BLaER1 treated with 17β-estradiol and CSF1 and Interleukin-3, amounts not matched to agents 10 nM and 100 nM (cell line): Measurements from ENCODE around the gene MEAK7.
A peak's percentile ranks its signal among the peaks of the same experiment; 100 is the strongest.

ENCODE experiments used
- H3K27ac ChIP-seq, 11 experiments: shearing (Covaris generic); formaldehyde crosslinking; 2 replicates each; pipeline ENCODE4 v1.8.1; 2022
- H3K27me3 ChIP-seq, 11 experiments: shearing (Covaris generic); formaldehyde crosslinking; 2 replicates each; pipeline ENCODE4 v1.8.1; 2022
- H3K36me3 ChIP-seq, 11 experiments: shearing (Covaris generic); formaldehyde crosslinking; 2 replicates each; pipeline ENCODE4 v1.8.1; 2022
- H3K4me1 ChIP-seq, 10 experiments: shearing (Covaris generic); formaldehyde crosslinking; 2 replicates each; pipeline ENCODE4 v1.8.1; 2022
- H3K4me2 ChIP-seq, 11 experiments: shearing (Covaris generic); formaldehyde crosslinking; 2 replicates each; pipeline ENCODE4 v1.8.1; 2022
- H3K4me3 ChIP-seq, 10 experiments: shearing (Covaris generic); formaldehyde crosslinking; 2 replicates each; pipeline ENCODE4 v1.8.1; 2022
- H3K9ac ChIP-seq, 11 experiments: shearing (Covaris generic); formaldehyde crosslinking; 2 replicates each; pipeline ENCODE4 v1.8.1; 2022
- H3K9me3 ChIP-seq, 11 experiments: shearing (Covaris generic); formaldehyde crosslinking; replicated peaks in 1 of 11; 2 replicates each; pipeline ENCODE4 v1.8.1; 2022
- H4K20me1 ChIP-seq, 11 experiments: shearing (Covaris generic); formaldehyde crosslinking; 2 replicates each; pipeline ENCODE4 v1.8.1; 2022
- Cebpa-rat ChIP-seq, 11 experiments: shearing (Covaris generic); IDR thresholded peaks; 2 replicates each; pipeline ENCODE4 v1.8.1; 2022

Gene MEAK7

DNA sequence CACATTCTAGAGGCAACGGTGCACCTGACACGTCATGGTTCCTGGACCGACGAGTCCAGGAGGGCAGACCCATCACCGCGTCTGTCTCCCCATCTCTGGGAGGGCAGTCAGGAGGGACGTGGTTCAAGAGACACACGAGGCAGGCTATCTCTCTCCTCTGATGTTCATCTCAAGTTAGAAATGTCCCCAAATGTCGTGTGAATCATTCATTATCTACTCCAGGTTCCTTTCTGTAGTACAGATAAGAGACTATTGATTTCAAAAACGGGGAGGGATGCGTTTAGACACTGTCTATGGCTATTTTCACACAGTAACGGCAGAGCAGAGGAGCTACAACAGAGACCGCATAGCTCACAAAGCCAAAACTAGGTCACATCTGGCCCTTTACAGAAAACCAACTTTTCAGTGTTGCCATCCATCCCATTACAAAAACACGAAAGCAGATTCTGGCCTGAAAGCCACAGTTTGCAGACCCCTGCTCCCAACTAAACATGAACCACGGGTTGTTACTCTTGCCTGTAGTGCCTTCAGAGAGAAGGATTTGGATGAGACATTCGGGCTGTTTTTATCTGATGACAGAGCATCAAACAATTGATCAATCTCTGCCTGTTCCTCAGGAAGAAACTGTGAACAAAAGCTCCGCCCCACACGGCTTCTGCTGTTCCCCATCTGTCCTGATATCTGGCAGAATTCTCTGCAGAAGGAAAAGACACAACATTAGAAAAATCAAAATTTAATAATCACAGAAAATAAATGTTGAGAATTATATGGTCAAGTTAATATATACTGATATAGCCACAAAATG is 6.8 kb downstream of the MEAK7 start:
- Histone ChIP-seq H3K4me1 (peaks cover 0 to 17% (median 7%) of the 10 kb centered on the region in 10 experiments; a peak in 16 of 20 replicates), H3K36me3 (peaks cover 53 to 89% (median 59%) of the 10 kb centered on the region in 11 experiments), H3K27ac (no peak overlapping the region), H3K4me2 (no peak overlapping the region), H4K20me1 (peaks cover 0 to 4% (median 0%) of the 10 kb centered on the region in 11 experiments; a peak in 1 of 22 replicates), H3K9ac (no peak overlapping the region), H3K27me3 (no peaks in the 10 kb centered on the region), H3K4me3 (no peak overlapping the region), H3K9me3 (peaks cover 24 to 33% (median 29%) of the 10 kb centered on the region in 11 experiments)
- no peak for TF ChIP-seq Cebpa-rat (IDR thresholded peaks at IDR 0.05)

DNA sequence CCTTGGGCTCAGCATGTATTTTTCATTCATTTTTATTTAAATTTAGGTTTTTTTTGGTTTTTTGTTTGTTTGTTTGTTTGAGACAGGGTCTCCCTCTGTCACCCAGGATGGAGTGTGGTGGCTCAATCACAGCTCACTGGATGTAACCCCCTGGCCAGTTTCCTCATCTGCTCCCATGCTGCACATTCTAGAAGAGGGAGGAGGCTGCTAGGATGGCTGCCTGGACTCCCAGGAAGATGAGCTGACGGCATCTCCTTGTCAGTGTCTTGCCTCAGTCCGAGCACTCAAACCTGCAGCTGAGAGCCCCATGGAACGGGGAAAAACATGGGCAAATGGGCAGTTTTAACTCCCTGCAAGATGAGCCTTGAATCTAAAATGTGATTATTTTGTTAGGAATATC is 7.5 kb downstream of the MEAK7 start:
- peaks cover 0 to 4% (median 0%) of the 10 kb centered on the region in 11 experiments; a peak in 1 of 22 replicates for H4K20me1 ChIP-seq
- no peak overlapping the region for H3K9ac ChIP-seq
- no peak for TF ChIP-seq Cebpa-rat (IDR thresholded peaks at IDR 0.05)
- H3K36me3 ChIP-seq: peaks cover 59 to 89% (median 65%) of the 10 kb centered on the region in 11 experiments
- no peaks in the 10 kb centered on the region for H3K27me3 ChIP-seq
- peaks cover 28 to 36% (median 34%) of the 10 kb centered on the region in 11 experiments for H3K9me3 ChIP-seq
- no peak overlapping the region for H3K4me3 ChIP-seq
- peaks cover 0 to 11% (median 5%) of the 10 kb centered on the region in 10 experiments; a peak in 13 of 20 replicates for H3K4me1 ChIP-seq
- no peak overlapping the region for H3K4me2 ChIP-seq
- no peak overlapping the region for H3K27ac ChIP-seq

DNA sequence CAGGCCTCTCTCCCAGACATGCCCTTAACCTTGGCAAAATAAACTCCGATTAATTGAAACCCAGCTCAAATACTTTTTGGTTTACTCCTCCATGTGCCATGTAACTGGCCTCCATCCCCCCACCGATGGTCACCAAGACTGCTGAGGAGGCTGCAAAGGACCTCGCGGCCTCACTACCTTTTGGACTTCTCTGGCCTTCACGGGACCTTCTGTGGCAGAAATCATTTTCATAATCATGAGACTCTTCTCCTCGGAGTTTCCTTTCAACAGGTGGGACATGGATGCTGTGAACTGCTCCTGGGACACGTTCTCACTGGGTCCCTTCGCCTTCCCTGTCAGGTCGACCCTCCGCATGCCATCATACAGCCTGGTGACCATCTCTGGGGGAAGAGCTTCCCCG is 9.0 kb downstream of the MEAK7 start:
- Histone ChIP-seq H4K20me1 (no peaks in the 10 kb centered on the region), H3K9me3 (peaks cover 28 to 41% (median 35%) of the 10 kb centered on the region in 11 experiments), H3K27me3 (no peaks in the 10 kb centered on the region), H3K9ac (no peak overlapping the region), H3K4me2 (no peak overlapping the region), H3K4me1 (no peaks in the 10 kb centered on the region), H3K4me3 (no peak overlapping the region), H3K27ac (no peak overlapping the region), H3K36me3 (peaks cover 64 to 99% (median 75%) of the 10 kb centered on the region in 11 experiments)
- TF ChIP-seq Cebpa-rat (IDR thresholded peaks at IDR 0.05): no peak

DNA sequence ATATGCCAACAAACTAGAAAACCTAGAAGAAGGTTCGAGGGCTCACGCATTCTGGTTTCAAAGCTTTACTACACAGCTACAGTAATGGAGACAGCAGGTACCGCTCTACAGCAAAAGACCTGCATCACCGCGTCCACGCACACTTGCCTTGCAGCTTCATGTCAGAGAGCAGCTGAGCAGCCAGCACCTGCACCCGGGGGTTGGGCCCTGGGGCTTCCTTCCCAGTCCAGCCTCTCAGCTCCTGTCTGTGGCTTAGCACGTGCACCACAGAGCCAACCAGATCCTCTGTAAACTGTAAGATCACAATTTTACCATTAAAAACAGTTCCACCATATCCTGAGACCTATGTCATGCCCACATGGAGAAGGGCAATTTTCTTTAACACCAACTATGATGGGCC is 15.3 kb downstream of the MEAK7 start:
- H3K27ac ChIP-seq: no peak overlapping the region
- peaks cover 0 to 5% (median 0%) of the 10 kb centered on the region in 11 experiments; a peak in 1 of 22 replicates for H4K20me1 ChIP-seq
- peaks cover 17 to 27% (median 20%) of the 10 kb centered on the region in 11 experiments for H3K9me3 ChIP-seq
- no peak overlapping the region for H3K4me3 ChIP-seq
- H3K36me3 ChIP-seq: peaks cover 48 to 93% (median 65%) of the 10 kb centered on the region in 11 experiments
- no peak for TF ChIP-seq Cebpa-rat (IDR thresholded peaks at IDR 0.05)
- peak overlapping the region in 7 of 11 experiments; percentile 0 to 56 (median 22); a peak in 10 of 22 replicates for H3K4me2 ChIP-seq
- peaks cover 0 to 14% (median 10%) of the 10 kb centered on the region in 10 experiments; a peak in 13 of 20 replicates for H3K4me1 ChIP-seq
- no peaks in the 10 kb centered on the region for H3K27me3 ChIP-seq
- H3K9ac ChIP-seq: no peak overlapping the region

DNA sequence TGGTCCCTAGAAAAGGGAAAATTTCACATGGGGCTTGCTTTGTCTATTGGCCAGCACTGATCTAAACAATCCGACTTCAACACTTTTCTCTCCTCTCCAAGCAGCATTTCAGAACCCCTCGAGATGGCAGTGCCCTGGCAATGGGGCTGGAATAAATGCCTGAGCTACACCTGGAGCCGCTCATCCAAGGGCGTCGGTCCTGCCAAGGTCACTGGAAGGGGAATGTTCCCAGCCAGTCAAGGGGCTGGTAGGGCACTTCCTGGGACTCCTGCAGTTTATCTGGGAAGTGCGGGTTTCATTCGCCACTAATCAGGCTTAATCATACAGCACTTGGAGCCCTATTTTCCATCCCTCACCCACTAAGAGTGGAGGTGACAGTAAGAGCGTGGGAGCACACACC is 17.1 kb downstream of the MEAK7 start:
- Histone ChIP-seq H3K4me2 (no peak overlapping the region), H3K36me3 (peaks cover 31 to 93% (median 48%) of the 10 kb centered on the region in 11 experiments; a peak in 21 of 22 replicates), H4K20me1 (peaks cover 0 to 9% (median 0%) of the 10 kb centered on the region in 11 experiments; a peak in 1 of 22 replicates), H3K4me3 (no peak overlapping the region), H3K4me1 (peaks cover 0 to 30% (median 25%) of the 10 kb centered on the region in 10 experiments; a peak in 16 of 20 replicates), H3K9me3 (peaks cover 0 to 9% (median 2%) of the 10 kb centered on the region in 11 experiments; a peak in 15 of 22 replicates), H3K27me3 (no peaks in the 10 kb centered on the region), H3K9ac (no peak overlapping the region), H3K27ac (no peak overlapping the region)
- TF ChIP-seq Cebpa-rat (IDR thresholded peaks at IDR 0.05): no peak

DNA sequence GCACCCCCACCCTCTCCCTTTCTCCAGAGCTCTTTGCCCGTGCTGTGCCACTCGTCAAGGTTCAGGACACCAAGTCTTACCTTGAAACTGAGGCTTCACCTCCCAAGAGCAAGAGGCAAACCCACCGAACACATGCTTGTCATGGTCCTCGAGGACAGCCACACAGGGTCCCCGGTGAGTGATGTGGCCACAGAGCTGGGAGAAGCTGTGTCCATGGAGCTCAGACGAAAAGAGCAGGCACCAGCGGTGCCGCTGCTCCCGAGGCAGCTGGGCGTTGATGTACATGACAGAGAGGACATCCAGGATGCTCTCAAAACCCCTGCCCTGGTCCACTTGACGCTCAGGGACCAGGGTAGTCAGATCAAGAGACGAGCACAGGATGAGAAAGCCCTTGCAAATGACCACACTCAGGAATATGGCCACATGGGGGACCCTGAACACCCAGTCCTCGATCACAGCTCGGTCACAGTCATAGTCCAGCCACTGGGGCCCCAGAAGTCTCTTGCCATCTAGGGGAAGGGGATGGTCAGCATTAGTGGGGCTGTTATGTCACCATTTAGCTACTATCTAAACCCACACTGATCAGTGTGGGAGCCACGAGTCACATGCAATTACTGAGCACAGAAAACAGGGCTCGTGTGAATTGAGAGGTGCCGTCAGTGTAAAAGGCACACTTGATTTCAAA is 17.8 kb downstream of the MEAK7 start:
- no peak for TF ChIP-seq Cebpa-rat (IDR thresholded peaks at IDR 0.05)
- Histone ChIP-seq H3K36me3 (peaks cover 26 to 93% (median 42%) of the 10 kb centered on the region in 11 experiments; a peak in 21 of 22 replicates), H3K4me2 (no peak overlapping the region)

DNA sequence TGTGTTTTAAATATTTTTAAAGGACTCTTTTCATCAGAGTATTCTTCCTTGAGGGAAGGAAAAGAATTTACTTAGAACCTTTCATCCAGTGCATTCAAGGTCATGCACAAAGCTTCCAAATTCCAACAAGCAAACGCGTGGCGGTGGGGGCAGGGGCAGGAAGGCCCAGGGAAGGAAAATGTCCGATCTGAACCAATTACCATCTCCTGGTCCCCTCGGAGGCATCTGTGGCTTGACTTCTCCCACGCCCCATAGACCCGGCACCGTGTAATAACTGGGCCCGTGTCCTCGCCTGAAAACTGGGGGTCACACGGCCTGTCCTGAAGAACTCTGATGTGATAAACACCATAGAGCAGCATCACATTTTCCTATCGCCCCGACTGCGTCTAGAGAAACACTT is 18.3 kb downstream of the MEAK7 start:
- Histone ChIP-seq H3K9me3 (no peaks in the 10 kb centered on the region), H4K20me1 (peaks cover 0 to 9% (median 0%) of the 10 kb centered on the region in 11 experiments; a peak in 1 of 22 replicates), H3K4me2 (no peak overlapping the region), H3K4me3 (no peak overlapping the region), H3K9ac (no peak overlapping the region), H3K36me3 (peaks cover 26 to 93% (median 45%) of the 10 kb centered on the region in 11 experiments; a peak in 20 of 22 replicates), H3K27ac (no peak overlapping the region), H3K27me3 (no peaks in the 10 kb centered on the region), H3K4me1 (peaks cover 0 to 35% (median 30%) of the 10 kb centered on the region in 10 experiments; a peak in 16 of 20 replicates)
- no peak for TF ChIP-seq Cebpa-rat (IDR thresholded peaks at IDR 0.05)

More for the DNA sequence above, 17.8 kb downstream of the MEAK7 start:
- Histone ChIP-seq H3K9ac (no peak overlapping the region), H3K4me3 (no peak overlapping the region), H3K27me3 (no peaks in the 10 kb centered on the region), H3K27ac (no peak overlapping the region), H3K4me1 (peaks cover 0 to 35% (median 30%) of the 10 kb centered on the region in 10 experiments; a peak in 16 of 20 replicates), H3K9me3 (peaks cover 0 to 3% (median 0%) of the 10 kb centered on the region in 11 experiments; a peak in 4 of 22 replicates), H4K20me1 (peaks cover 0 to 9% (median 0%) of the 10 kb centered on the region in 11 experiments; a peak in 1 of 22 replicates)

DNA sequence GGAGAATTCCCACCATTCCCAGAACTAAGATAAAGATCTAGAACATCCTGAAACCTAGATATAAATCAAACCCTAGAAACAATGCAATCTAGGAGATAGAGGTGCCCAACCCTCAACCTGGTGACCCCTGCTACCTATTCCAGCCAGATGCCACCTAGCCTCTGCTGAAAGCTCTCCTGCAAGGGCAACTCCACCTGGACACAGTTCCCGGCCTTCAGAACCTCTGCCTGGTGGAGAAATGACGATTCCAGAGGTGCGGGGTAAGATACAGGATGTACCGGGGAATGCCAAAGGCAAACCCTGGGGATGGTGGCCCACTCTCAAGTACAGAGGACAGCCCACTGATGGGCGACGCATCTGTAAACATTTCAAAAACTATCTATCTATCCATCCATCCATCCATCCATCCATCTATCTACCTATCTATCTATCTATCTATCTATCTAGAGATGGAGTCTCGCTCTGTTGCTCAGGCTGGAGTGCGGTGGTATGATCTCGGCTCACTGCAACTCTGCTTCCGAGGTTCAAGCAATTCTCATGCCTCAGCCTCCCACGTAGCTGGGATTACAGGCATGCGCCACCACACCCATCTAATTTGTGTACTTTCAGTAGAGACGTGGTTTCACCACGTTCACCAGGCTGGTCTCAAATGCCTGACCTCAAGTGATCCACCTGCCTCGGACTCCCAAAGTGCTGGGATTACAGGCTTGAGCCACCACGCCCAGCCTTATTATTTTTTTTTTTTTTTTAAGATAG is 19.0 kb downstream of the MEAK7 start:
- no peak overlapping the region for H3K27ac ChIP-seq
- peaks cover 0 to 35% (median 30%) of the 10 kb centered on the region in 10 experiments; a peak in 16 of 20 replicates for H3K4me1 ChIP-seq
- peaks cover 0 to 9% (median 0%) of the 10 kb centered on the region in 11 experiments; a peak in 1 of 22 replicates for H4K20me1 ChIP-seq
- H3K4me2 ChIP-seq: no peak overlapping the region
- no peak for TF ChIP-seq Cebpa-rat (IDR thresholded peaks at IDR 0.05)
- no peaks in the 10 kb centered on the region for H3K27me3 ChIP-seq
- no peak overlapping the region for H3K4me3 ChIP-seq
- peaks cover 26 to 93% (median 49%) of the 10 kb centered on the region in 11 experiments; a peak in 20 of 22 replicates for H3K36me3 ChIP-seq
- H3K9me3 ChIP-seq: no peaks in the 10 kb centered on the region
- H3K9ac ChIP-seq: no peak overlapping the region
